DOHH2 (cell line): ENCODE measurements around the gene TMEM9B.

ENCODE experiments used
- H3F3A ChIP-seq: fragments of 200-600 bp; sonication (generic), shearing (Covaris generic); 2 replicates; pipeline ENCODE4 v1.6.0; 2016; ENCODE audit warnings: antibody characterized with exemption, mild to moderate bottlenecking; ENCODE audit not compliant: control insufficient read depth, insufficient read depth
- H3K27ac ChIP-seq: fragments of 200-600 bp; sonication (generic); 2 replicates; pipeline ENCODE4 v1.5.1; 2014; ENCODE audit warnings: low read depth, mild to moderate bottlenecking, low read length, moderate library complexity
- H3K27me3 ChIP-seq: fragments of 200-600 bp; sonication (generic); 2 replicates; pipeline ENCODE4 v1.6.1; 2014; ENCODE audit warnings: mild to moderate bottlenecking, low read length, mixed read lengths; ENCODE audit not compliant: control insufficient read depth
- H3K36me3 ChIP-seq: fragments of 200-600 bp; sonication (generic); 2 replicates; pipeline ENCODE4 v1.6.1; 2014; ENCODE audit warnings: mild to moderate bottlenecking, low read length, moderate library complexity, mixed read lengths; ENCODE audit not compliant: control insufficient read depth
- H3K4me1 ChIP-seq: fragments of 200-600 bp; sonication (generic); 2 replicates; pipeline ENCODE4 v1.6.1; 2014; ENCODE audit warnings: mild to moderate bottlenecking, low read length, mixed read lengths; ENCODE audit not compliant: control insufficient read depth
- H3K4me2 ChIP-seq: fragments of 200-600 bp; sonication (generic); 2 replicates; pipeline ENCODE4 v1.6.0; 2014; ENCODE audit warnings: mild to moderate bottlenecking, low read length, moderate library complexity
- H3K4me3 ChIP-seq: fragments of 200-600 bp; sonication (generic); 2 replicates; pipeline ENCODE4 v1.5.1; 2014; ENCODE audit warnings: mild to moderate bottlenecking, low read length, mixed read lengths
- H3K79me2 ChIP-seq: fragments of 200-600 bp; sonication (generic); 2 replicates; pipeline ENCODE4 v1.6.1; 2014; ENCODE audit warnings: mild to moderate bottlenecking, low read length, mixed read lengths; ENCODE audit not compliant: control insufficient read depth
- H3K9me2 ChIP-seq: fragments of 200-600 bp; sonication (generic); replicated peaks from 2 replicates; pipeline ENCODE4 v1.6.1; 2014; ENCODE audit warnings: mild to moderate bottlenecking, low read length, mixed read lengths; ENCODE audit not compliant: control insufficient read depth
- H3K9me3 ChIP-seq: fragments of 200-600 bp; sonication (generic); 2 replicates; pipeline ENCODE4 v1.6.1; 2014; ENCODE audit warnings: antibody characterized with exemption, low read length, mixed read lengths; ENCODE audit not compliant: control insufficient read depth, insufficient read depth
- H4K20me1 ChIP-seq: fragments of 200-600 bp; sonication (generic); 2 replicates; pipeline ENCODE4 v1.6.0; 2014; ENCODE audit warnings: low read depth, mild to moderate bottlenecking, antibody characterized with exemption, low read length, moderate library complexity; ENCODE audit not compliant: control insufficient read depth, insufficient read depth
- EZH2phosphoT487 ChIP-seq: fragments of 200-600 bp; sonication (generic); IDR thresholded peaks from 2 replicates; pipeline ENCODE4 v1.6.1; 2017; ENCODE audit warnings: borderline replicate concordance, mild to moderate bottlenecking, antibody characterized with exemption, low read length, moderate library complexity, mixed read lengths
- TF ChIP-seq, protein P1 (sequence below): fragments of 200-600 bp; sonication (generic); IDR thresholded peaks from one replicate; pipeline ENCODE4 v1.5.1; 2014; ENCODE audit warnings: antibody characterized with exemption, mild to moderate bottlenecking, low read depth, low read length; ENCODE audit not compliant: poor library complexity, severe bottlenecking

Gene TMEM9B

DNA sequence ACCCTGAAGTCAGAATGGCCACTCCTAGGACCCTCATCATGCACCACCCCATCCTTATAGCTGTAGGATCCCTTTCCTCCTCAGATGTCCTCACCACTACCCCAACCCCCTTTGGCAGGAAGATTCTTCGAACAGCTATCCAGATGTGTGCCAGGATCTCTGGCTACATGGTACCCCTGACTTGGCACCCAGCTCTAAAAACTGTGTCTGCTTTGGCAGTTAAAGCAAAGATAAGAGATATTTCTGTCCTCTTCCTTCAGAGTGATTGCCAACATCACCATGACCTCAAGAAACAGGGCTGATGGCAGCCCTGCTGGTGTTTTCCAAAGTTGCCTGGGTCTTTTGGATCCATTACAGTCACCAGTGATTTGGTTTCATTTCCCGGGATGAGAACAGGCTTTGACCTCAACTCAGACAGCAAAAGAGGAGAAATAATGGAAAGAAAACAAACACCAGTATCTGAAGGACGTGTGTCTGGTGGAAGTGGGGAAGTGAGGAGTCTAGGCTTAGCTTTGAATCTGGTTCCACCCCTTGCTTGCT is 43.8 kb upstream of the TMEM9B start:
- Histone ChIP-seq H3K9me2 (no peaks in the 10 kb centered on the region), H3K36me3 (no peaks in the 10 kb centered on the region), H3K79me2 (no peaks in the 10 kb centered on the region), H4K20me1 (no peaks in the 10 kb centered on the region), H3K9me3 (no peaks in the 10 kb centered on the region), H3K27me3 (peaks cover 2% of the 10 kb centered on the region; the same call in 1 of the 2 replicates), H3K4me3 (no peak overlapping the region), H3K4me1 (no peaks in the 10 kb centered on the region), H3K4me2 (no peak overlapping the region), H3F3A (no peaks in the 10 kb centered on the region), H3K27ac (no peak overlapping the region)
- TF ChIP-seq, protein P1, sequence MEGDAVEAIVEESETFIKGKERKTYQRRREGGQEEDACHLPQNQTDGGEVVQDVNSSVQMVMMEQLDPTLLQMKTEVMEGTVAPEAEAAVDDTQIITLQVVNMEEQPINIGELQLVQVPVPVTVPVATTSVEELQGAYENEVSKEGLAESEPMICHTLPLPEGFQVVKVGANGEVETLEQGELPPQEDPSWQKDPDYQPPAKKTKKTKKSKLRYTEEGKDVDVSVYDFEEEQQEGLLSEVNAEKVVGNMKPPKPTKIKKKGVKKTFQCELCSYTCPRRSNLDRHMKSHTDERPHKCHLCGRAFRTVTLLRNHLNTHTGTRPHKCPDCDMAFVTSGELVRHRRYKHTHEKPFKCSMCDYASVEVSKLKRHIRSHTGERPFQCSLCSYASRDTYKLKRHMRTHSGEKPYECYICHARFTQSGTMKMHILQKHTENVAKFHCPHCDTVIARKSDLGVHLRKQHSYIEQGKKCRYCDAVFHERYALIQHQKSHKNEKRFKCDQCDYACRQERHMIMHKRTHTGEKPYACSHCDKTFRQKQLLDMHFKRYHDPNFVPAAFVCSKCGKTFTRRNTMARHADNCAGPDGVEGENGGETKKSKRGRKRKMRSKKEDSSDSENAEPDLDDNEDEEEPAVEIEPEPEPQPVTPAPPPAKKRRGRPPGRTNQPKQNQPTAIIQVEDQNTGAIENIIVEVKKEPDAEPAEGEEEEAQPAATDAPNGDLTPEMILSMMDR = no peak
- TF ChIP-seq EZH2phosphoT487 = no peak

DNA sequence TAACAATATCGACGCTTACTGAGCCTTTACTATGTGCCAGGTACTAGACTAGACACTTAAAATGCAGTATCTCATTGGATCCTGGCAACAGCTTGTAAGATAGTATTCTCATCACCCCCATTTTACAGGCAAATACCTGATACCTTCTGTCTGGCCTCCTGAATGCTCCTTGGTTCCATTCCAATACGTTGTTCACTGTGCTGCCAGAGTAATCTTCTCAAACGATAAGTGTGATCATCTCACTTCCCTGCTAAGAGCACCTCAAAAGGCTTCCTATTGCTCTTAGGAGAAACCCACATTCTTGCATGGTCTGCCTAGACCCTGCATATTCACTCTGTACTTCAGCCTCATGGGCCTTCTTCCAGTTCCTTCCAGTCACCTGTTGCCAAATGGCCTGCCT is 40.8 kb upstream of the TMEM9B start:
- no peaks in the 10 kb centered on the region for H3K36me3 ChIP-seq
- no peaks in the 10 kb centered on the region for H4K20me1 ChIP-seq
- no peak overlapping the region for H3K4me2 ChIP-seq
- no peak overlapping the region for H3K27ac ChIP-seq
- H3F3A ChIP-seq = no peaks in the 10 kb centered on the region
- no peak overlapping the region for H3K4me3 ChIP-seq
- TF ChIP-seq, protein P1 = no peak
- peaks cover 9% of the 10 kb centered on the region for H3K27me3 ChIP-seq
- H3K9me3 ChIP-seq = no peaks in the 10 kb centered on the region
- no peaks in the 10 kb centered on the region for H3K9me2 ChIP-seq
- H3K4me1 ChIP-seq = no peaks in the 10 kb centered on the region
- no peaks in the 10 kb centered on the region for H3K79me2 ChIP-seq

GRCh38 chr11:9004183-9004926 is 40.1 kb upstream of the TMEM9B start:
- Histone ChIP-seq H3K27ac (no peak overlapping the region), H3K79me2 (no peaks in the 10 kb centered on the region), H3K4me2 (no peak overlapping the region), H3K27me3 (peaks cover 9% of the 10 kb centered on the region), H3K4me1 (no peaks in the 10 kb centered on the region), H4K20me1 (no peaks in the 10 kb centered on the region), H3F3A (no peaks in the 10 kb centered on the region), H3K36me3 (no peaks in the 10 kb centered on the region), H3K9me2 (no peaks in the 10 kb centered on the region), H3K9me3 (no peaks in the 10 kb centered on the region), H3K4me3 (no peak overlapping the region)
- TF ChIP-seq, protein P1 = no peak
- TF ChIP-seq EZH2phosphoT487 = no peak
